HEK293 (cell line): Measurements from ENCODE around the gene FRMD4B.

Experiments used
- CTCF ChIA-PET: fragments of 350-600 bp; formaldehyde crosslinking; extraction: SDS; loops from one replicate; lab custom pipeline; 2021; ENCODE audit warnings: antibody characterized with exemption; lab: Yijun Ruan, JAX
- POLR2A ChIA-PET: fragments of 300-600 bp; formaldehyde crosslinking; extraction: SDS; loops from one replicate; lab custom pipeline; 2020; ENCODE audit warnings: antibody characterized with exemption, inconsistent platforms; lab: Yijun Ruan, JAX
- H3K27ac ChIP-seq: fragments of 200-500 bp; sonication (Bioruptor generic); 2 replicates; pipeline ENCODE4 v1.5.1; 2014; ENCODE audit warnings: low read depth, low read length, control low read depth, inconsistent platforms; ENCODE audit errors: extremely low read depth
- H3K36me3 ChIP-seq, 2 experiments: fragments of 200-500 bp in 1 of 2; sonication (Bioruptor generic) in 1 of 2; 1 replicate in 1 of 2; 2 replicates in 1 of 2; pipeline ENCODE4 v1.5.1; 2014 to 2017; ENCODE audit warnings: inconsistent platforms in 2 of 2, low read length in 2 of 2; ENCODE audit not compliant: control insufficient read depth in 2 of 2, insufficient read depth in 1 of 2
- H3K4me1 ChIP-seq: fragments of 200-500 bp; sonication (Bioruptor generic); 2 replicates; pipeline ENCODE4 v1.5.1; 2014; ENCODE audit warnings: mild to moderate bottlenecking, low read length, inconsistent platforms; ENCODE audit not compliant: control insufficient read depth, insufficient read depth
- H3K4me3 ChIP-seq: 2 replicates; pipeline ENCODE4 v1.5.1; 2011; ENCODE audit warnings: low read depth, mild to moderate bottlenecking, control low read depth, low read length, moderate library complexity
- H3K9me3 ChIP-seq: fragments of 200-500 bp; sonication (Bioruptor generic); 2 replicates; pipeline ENCODE4 v1.5.1; 2014; ENCODE audit warnings: low read depth, low read length, inconsistent platforms; ENCODE audit not compliant: control insufficient read depth, insufficient read depth
- BCL11A ChIP-seq: fragments of 450-650 bp; formaldehyde crosslinking; IDR thresholded peaks from 2 replicates; pipeline ENCODE4 v1.5.1; 2016; ENCODE audit warnings: low read depth, missing biosample characterization, missing genetic modification characterization
- KLF8 ChIP-seq: fragments of 450-650 bp; formaldehyde crosslinking; IDR thresholded peaks from 2 replicates; pipeline ENCODE4 v1.5.1; 2016; ENCODE audit warnings: missing biosample characterization, missing genetic modification characterization
- SP2 ChIP-seq: fragments of 450-650 bp; formaldehyde crosslinking; IDR thresholded peaks from 2 replicates; pipeline ENCODE4 v1.5.1; 2016; ENCODE audit warnings: missing biosample characterization, missing genetic modification characterization
- ZBTB17 ChIP-seq: fragments of 450-650 bp; formaldehyde crosslinking; IDR thresholded peaks from 2 replicates; pipeline ENCODE4 v1.5.1; 2016; ENCODE audit warnings: missing biosample characterization, missing genetic modification characterization
- ZNF610 ChIP-seq: fragments of 450-650 bp; formaldehyde crosslinking; IDR thresholded peaks from 2 replicates; pipeline ENCODE4 v1.5.1; 2016; ENCODE audit warnings: missing biosample characterization, missing genetic modification characterization, borderline replicate concordance
- ZNF654 ChIP-seq: fragments of 450-650 bp; formaldehyde crosslinking; IDR thresholded peaks from 2 replicates; pipeline ENCODE4 v1.5.1; 2016; ENCODE audit warnings: low read depth, missing biosample characterization, missing genetic modification characterization
- ZSCAN30 ChIP-seq: fragments of 450-650 bp; IDR thresholded peaks from 2 replicates; pipeline ENCODE4 v1.5.1; 2018; ENCODE audit warnings: missing biosample characterization, mild to moderate bottlenecking, missing genetic modification characterization, moderate library complexity
- TF ChIP-seq, protein P1 (sequence below): fragments of 450-650 bp; formaldehyde crosslinking; IDR thresholded peaks from 2 replicates; pipeline ENCODE4 v1.5.1; 2016; ENCODE audit warnings: missing biosample characterization, missing genetic modification characterization
- TF ChIP-seq, protein P2 (sequence below): fragments of 450-650 bp; formaldehyde crosslinking; IDR thresholded peaks from 2 replicates; pipeline ENCODE4 v1.5.1; 2016; ENCODE audit warnings: missing biosample characterization, missing genetic modification characterization
- TF ChIP-seq, protein P3 (sequence below): fragments of 450-650 bp; formaldehyde crosslinking; IDR thresholded peaks from 2 replicates; pipeline ENCODE4 v1.5.1; 2016; ENCODE audit warnings: missing biosample characterization, missing genetic modification characterization
- TF ChIP-seq, protein P4 (sequence below): fragments of 450-650 bp; formaldehyde crosslinking; IDR thresholded peaks from 2 replicates; pipeline ENCODE4 v1.5.1; 2017; ENCODE audit warnings: missing biosample characterization, mild to moderate bottlenecking, missing genetic modification characterization, moderate library complexity
- TF ChIP-seq, protein P5 (sequence below): fragments of 450-650 bp; formaldehyde crosslinking; IDR thresholded peaks from 2 replicates; pipeline ENCODE4 v1.5.1; 2016; ENCODE audit warnings: missing biosample characterization, missing genetic modification characterization
- TF ChIP-seq, protein P6 (sequence below): fragments of 450-650 bp; formaldehyde crosslinking; IDR thresholded peaks from 2 replicates; pipeline ENCODE4 v1.5.1; 2016; ENCODE audit warnings: missing biosample characterization, missing genetic modification characterization

FRMD4B gene

DNA sequence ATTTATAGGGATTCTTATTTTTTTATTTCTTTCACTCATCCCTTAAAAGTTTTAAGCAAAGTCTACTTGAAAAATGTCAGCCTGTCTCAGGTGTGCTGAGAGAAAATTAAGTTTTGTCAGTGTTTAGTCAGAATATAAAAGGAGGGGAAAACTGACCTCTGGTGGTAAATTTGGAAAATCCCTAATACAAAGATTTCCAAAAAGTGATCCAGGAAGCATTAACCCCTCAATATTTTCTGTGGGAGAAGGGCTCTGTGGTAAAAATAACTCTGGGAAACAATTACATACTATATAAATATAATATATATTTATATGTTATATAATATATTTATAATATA lies 41.0 kb upstream of the FRMD4B start:
- no peak overlapping the region for H3K4me3 ChIP-seq
- no peaks in the 10 kb centered on the region for H3K4me1 ChIP-seq
- H3K9me3 ChIP-seq: no peaks in the 10 kb centered on the region
- H3K27ac ChIP-seq: no peak overlapping the region
- ChIA-PET POLR2A (no interaction called here), CTCF (interaction anchor here (0.6 to 2.3 kb wide), 6 partner anchors 36 to 314 kb away, joined by 3 to 11 read pairs (median 4); no protein-coding TSS in a partner anchor)
- TF ChIP-seq, protein P1, sequence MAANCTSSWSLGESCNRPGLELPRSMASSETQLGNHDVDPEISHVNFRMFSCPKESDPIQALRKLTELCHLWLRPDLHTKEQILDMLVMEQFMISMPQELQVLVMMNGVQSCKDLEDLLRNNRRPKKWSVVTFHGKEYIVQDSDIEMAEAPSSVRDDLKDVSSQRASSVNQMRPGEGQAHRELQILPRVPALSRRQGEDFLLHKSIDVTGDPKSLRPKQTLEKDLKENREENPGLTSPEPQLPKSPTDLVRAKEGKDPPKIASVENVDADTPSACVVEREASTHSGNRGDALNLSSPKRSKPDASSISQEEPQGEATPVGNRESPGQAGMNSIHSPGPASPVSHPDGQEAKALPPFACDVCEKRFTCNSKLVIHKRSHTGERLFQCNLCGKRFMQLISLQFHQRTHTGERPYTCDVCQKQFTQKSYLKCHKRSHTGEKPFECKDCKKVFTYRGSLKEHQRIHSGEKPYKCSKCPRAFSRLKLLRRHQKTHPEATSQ: no peak
- no peak for TF ChIP-seq ZSCAN30 (tag by site-specific recombination)
- H3K36me3 ChIP-seq: no peaks in the 10 kb centered on the region

DNA sequence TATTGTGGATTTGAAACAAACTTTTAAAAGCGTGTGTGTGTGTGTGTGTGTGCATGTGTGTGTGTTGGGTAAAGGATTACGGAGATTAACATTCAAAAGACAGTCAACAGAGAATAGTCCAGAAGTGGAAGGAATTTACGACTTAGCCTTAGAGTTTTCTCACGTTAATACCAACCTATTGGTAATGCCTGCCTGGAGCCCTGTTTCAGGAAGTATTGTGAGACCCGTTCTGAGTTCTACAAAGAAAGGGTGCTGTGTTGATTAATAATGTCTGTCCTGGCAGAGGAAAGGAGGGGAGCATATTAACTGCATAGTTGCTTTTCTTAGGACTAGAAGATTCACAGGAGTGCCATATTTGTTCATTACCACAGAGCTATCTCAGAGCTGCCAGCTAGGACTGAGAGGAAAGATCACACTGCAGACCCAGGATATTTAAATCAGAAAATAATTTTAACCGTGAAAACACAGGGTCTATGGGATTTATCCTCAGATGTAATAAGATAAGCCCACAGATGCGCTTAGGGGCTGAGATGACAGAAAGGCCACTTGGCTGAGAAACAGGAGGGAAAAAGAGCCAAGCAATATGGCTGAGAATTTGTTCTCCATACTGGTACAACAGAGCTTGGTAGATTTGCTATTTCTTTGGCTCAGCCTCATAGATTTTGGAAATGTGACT lies 40.5 kb upstream of the FRMD4B start:
- H3K4me1 ChIP-seq: no peaks in the 10 kb centered on the region
- no peaks in the 10 kb centered on the region for H3K9me3 ChIP-seq
- H3K36me3 ChIP-seq: no peaks in the 10 kb centered on the region
- no peak for TF ChIP-seq ZNF610 (tag by site-specific recombination)
- peak; percentile 79 for TF ChIP-seq ZBTB17 (tag by site-specific recombination)
- no peak overlapping the region for H3K27ac ChIP-seq
- H3K4me3 ChIP-seq: no peak overlapping the region
- POLR2A ChIA-PET: no interaction called here
- CTCF ChIA-PET: interaction anchor here (0.6 to 3.8 kb wide), 14 partner anchors 11 to 315 kb away, joined by 3 to 32 read pairs (median 3); no protein-coding TSS in a partner anchor

DNA sequence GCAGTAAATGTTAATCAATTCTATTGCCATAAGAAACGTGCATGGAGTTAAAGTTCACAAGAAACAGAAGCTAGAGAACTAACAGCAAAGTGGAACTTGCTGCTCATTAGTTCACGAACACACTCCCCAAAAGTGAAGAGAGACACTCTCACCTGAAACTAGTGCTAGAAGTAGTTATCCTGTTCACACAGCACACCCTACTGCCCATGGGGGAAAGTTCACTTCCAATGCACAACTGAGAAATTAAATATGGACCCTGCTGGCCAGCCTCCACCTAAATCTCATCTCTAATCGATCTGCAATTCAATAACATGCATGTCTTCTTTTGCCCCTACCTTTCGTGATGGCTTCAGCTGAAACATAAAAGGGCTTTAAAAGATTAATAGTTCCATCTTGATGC lies 39.4 kb upstream of the FRMD4B start:
- no peaks in the 10 kb centered on the region for H3K4me1 ChIP-seq
- TF ChIP-seq, protein P2, sequence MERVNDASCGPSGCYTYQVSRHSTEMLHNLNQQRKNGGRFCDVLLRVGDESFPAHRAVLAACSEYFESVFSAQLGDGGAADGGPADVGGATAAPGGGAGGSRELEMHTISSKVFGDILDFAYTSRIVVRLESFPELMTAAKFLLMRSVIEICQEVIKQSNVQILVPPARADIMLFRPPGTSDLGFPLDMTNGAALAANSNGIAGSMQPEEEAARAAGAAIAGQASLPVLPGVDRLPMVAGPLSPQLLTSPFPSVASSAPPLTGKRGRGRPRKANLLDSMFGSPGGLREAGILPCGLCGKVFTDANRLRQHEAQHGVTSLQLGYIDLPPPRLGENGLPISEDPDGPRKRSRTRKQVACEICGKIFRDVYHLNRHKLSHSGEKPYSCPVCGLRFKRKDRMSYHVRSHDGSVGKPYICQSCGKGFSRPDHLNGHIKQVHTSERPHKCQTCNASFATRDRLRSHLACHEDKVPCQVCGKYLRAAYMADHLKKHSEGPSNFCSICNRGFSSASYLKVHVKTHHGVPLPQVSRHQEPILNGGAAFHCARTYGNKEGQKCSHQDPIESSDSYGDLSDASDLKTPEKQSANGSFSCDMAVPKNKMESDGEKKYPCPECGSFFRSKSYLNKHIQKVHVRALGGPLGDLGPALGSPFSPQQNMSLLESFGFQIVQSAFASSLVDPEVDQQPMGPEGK (tag by site-specific recombination): no peak
- TF ChIP-seq ZNF654 (tag by site-specific recombination): peak; percentile 53
- TF ChIP-seq, protein P3, sequence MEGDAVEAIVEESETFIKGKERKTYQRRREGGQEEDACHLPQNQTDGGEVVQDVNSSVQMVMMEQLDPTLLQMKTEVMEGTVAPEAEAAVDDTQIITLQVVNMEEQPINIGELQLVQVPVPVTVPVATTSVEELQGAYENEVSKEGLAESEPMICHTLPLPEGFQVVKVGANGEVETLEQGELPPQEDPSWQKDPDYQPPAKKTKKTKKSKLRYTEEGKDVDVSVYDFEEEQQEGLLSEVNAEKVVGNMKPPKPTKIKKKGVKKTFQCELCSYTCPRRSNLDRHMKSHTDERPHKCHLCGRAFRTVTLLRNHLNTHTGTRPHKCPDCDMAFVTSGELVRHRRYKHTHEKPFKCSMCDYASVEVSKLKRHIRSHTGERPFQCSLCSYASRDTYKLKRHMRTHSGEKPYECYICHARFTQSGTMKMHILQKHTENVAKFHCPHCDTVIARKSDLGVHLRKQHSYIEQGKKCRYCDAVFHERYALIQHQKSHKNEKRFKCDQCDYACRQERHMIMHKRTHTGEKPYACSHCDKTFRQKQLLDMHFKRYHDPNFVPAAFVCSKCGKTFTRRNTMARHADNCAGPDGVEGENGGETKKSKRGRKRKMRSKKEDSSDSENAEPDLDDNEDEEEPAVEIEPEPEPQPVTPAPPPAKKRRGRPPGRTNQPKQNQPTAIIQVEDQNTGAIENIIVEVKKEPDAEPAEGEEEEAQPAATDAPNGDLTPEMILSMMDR (tag by site-specific recombination): peak; percentile 26; the same call in 1 of the 2 replicates
- no peak overlapping the region for H3K4me3 ChIP-seq
- POLR2A ChIA-PET: no interaction called here
- H3K9me3 ChIP-seq: no peaks in the 10 kb centered on the region
- no peak overlapping the region for H3K27ac ChIP-seq
- H3K36me3 ChIP-seq: no peaks in the 10 kb centered on the region
- CTCF ChIA-PET: interaction anchor here (0.5 to 3.8 kb wide), 17 partner anchors 9 to 373 kb away, joined by 3 to 32 read pairs (median 3); no protein-coding TSS in a partner anchor

DNA sequence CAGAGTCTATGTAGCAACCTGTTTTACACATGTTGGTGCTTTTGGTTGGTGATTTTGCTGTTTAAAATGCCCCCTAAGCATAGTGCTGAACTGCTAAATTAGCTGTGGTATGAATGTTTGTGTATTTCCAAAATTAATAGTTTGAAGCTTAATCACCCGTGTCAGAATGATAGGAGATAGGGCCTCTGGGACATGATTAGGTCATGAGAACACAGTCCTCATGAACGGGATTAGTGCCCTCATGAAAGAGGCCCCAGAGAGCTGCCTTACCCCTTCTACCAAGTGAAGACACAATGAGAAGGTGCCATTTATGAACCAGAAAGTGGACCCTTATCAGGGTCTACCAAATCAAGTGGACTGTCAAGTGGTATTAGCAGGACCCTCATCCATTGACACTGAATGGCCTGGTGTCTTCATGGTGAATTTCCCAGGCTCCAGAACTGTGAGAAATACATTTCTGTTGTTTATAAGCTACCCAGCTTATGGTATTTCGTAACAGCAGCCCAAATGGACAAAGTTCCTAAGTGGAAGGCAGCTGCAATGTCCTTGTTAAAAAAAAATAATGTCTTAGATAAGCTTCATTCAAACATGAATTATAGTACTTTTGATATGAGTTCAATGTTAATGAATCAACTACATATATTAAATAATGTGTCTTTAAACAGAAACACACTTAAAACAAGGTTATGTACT lies 37.7 kb upstream of the FRMD4B start:
- no peaks in the 10 kb centered on the region for H3K9me3 ChIP-seq
- POLR2A ChIA-PET: no interaction called here
- CTCF ChIA-PET: interaction anchor here (0.6 to 3.8 kb wide), 7 partner anchors 13 to 303 kb away, joined by 3 to 32 read pairs (median 5); no protein-coding TSS in a partner anchor
- H3K4me1 ChIP-seq: no peaks in the 10 kb centered on the region
- no peak overlapping the region for H3K4me3 ChIP-seq
- no peaks in the 10 kb centered on the region for H3K36me3 ChIP-seq
- H3K27ac ChIP-seq: no peak overlapping the region
- TF ChIP-seq, protein P4, sequence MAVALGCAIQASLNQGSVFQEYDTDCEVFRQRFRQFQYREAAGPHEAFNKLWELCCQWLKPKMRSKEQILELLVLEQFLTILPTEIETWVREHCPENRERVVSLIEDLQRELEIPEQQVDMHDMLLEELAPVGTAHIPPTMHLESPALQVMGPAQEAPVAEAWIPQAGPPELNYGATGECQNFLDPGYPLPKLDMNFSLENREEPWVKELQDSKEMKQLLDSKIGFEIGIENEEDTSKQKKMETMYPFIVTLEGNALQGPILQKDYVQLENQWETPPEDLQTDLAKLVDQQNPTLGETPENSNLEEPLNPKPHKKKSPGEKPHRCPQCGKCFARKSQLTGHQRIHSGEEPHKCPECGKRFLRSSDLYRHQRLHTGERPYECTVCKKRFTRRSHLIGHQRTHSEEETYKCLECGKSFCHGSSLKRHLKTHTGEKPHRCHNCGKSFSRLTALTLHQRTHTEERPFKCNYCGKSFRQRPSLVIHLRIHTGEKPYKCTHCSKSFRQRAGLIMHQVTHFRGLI: no peak
- TF ChIP-seq, protein P5, sequence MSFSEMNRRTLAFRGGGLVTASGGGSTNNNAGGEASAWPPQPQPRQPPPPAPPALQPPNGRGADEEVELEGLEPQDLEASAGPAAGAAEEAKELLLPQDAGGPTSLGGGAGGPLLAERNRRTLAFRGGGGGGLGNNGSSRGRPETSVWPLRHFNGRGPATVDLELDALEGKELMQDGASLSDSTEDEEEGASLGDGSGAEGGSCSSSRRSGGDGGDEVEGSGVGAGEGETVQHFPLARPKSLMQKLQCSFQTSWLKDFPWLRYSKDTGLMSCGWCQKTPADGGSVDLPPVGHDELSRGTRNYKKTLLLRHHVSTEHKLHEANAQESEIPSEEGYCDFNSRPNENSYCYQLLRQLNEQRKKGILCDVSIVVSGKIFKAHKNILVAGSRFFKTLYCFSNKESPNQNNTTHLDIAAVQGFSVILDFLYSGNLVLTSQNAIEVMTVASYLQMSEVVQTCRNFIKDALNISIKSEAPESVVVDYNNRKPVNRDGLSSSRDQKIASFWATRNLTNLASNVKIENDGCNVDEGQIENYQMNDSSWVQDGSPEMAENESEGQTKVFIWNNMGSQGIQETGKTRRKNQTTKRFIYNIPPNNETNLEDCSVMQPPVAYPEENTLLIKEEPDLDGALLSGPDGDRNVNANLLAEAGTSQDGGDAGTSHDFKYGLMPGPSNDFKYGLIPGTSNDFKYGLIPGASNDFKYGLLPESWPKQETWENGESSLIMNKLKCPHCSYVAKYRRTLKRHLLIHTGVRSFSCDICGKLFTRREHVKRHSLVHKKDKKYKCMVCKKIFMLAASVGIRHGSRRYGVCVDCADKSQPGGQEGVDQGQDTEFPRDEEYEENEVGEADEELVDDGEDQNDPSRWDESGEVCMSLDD (tag by site-specific recombination): no peak
- TF ChIP-seq BCL11A (tag by site-specific recombination) (no peak), KLF8 (tag by site-specific recombination) (no peak), SP2 (tag by site-specific recombination) (no peak)
- TF ChIP-seq, protein P6, sequence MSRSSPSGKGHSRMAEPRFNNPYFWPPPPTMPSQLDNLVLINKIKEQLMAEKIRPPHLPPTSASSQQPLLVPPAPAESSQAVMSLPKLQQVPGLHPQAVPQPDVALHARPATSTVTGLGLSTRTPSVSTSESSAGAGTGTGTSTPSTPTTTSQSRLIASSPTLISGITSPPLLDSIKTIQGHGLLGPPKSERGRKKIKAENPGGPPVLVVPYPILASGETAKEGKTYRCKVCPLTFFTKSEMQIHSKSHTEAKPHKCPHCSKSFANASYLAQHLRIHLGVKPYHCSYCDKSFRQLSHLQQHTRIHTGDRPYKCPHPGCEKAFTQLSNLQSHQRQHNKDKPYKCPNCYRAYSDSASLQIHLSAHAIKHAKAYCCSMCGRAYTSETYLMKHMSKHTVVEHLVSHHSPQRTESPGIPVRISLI (tag by site-specific recombination): no peak
